GM12878 (cell line): ENCODE data around the gene DLG2.

ENCODE experiments used
- ASH2L ChIP-seq: fragments of 300-600, 200-600 bp; sonication (generic); IDR thresholded peaks from 2 replicates; pipeline ENCODE4 v1.6.1; 2017; ENCODE audit warnings: low read depth, mild to moderate bottlenecking, borderline replicate concordance
- ATF7 ChIP-seq: fragments of 450-650 bp; IDR thresholded peaks from 2 replicates; pipeline ENCODE4 v1.6.1; 2016; ENCODE audit warnings: low read depth, mild to moderate bottlenecking
- EGR1 ChIP-seq, 2 experiments: IDR thresholded peaks; 1 replicate in 1 of 2; 2 replicates in 1 of 2; pipeline ENCODE4 v1.6.1; 2011 to 2012; ENCODE audit warnings: low read depth in 2 of 2, low read length in 2 of 2, borderline replicate concordance in 1 of 2, mild to moderate bottlenecking in 1 of 2, moderate library complexity in 1 of 2
- NBN ChIP-seq: fragments of 450-650 bp; IDR thresholded peaks from 2 replicates; pipeline ENCODE4 v1.6.1; 2016
- POLR2AphosphoS2 ChIP-seq: IDR thresholded peaks from 2 replicates; pipeline ENCODE4 v1.6.1; 2011; ENCODE audit warnings: low read depth, mild to moderate bottlenecking, low read length, improper control_type of control experiment, moderate library complexity
- RBBP5 ChIP-seq: fragments of 200-600 bp; sonication (generic); conservative IDR thresholded peaks from 2 replicates; pipeline ENCODE4 v1.6.1; 2016
- SRF ChIP-seq, 2 experiments: IDR thresholded peaks; 2 replicates each; pipeline ENCODE4 v1.6.1; 2011; ENCODE audit warnings: low read depth in 2 of 2, low read length in 2 of 2, mild to moderate bottlenecking in 1 of 2, moderate library complexity in 1 of 2
- TAF1 ChIP-seq: IDR thresholded peaks from 2 replicates; pipeline ENCODE4 v1.6.1; 2011; ENCODE audit warnings: mild to moderate bottlenecking, low read depth, low read length, borderline replicate concordance
- ZNF24 ChIP-seq: fragments of 450-650 bp; IDR thresholded peaks from 2 replicates; pipeline ENCODE4 v1.6.1; 2017; ENCODE audit warnings: antibody characterized with exemption, mild to moderate bottlenecking
- TF ChIP-seq, protein P1 (sequence below): fragments of 450-650 bp; IDR thresholded peaks from 2 replicates; pipeline ENCODE4 v1.6.1; 2014; ENCODE audit warnings: mild to moderate bottlenecking
- TF ChIP-seq, protein P2 (sequence below): IDR thresholded peaks from 2 replicates; pipeline ENCODE4 v1.6.1; 2012; ENCODE audit warnings: low read depth, low read length, improper control_type of control experiment
- TF ChIP-seq, protein P3 (sequence below), 3 experiments: IDR thresholded peaks in 2 of 3; conservative IDR thresholded peaks in 1 of 3; 2 replicates each; pipeline ENCODE4 v1.5.1; 2011; ENCODE audit warnings: low read depth in 3 of 3, low read length in 3 of 3, mild to moderate bottlenecking in 3 of 3, control low read depth in 2 of 3, moderate library complexity in 2 of 3, inconsistent platforms in 1 of 3, mixed read lengths in 1 of 3; ENCODE audit not compliant: control insufficient read depth in 2 of 3, insufficient read depth in 1 of 3; ENCODE audit errors: extremely low read depth in 1 of 3

DNA sequence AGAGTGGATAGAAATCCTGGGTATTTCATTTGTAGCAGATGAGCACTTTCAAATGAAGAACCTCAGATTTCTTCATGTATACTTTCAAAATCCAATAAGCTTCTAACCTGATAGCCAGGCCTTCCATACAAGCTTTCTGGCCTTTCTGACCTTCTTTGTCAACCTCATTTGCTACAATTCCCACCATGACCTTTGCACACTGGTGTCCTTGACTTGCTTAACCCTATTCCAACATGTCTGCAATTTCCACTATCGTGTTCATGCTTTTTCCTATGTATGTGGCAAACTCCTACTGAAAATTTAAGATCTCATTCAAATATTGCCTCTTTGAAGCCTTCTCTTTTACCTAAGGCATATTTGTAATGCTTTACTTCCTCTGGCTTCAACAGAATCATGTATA, 2098.9 kb downstream of the DLG2 start:
- TF ChIP-seq ASH2L = no peak
- TF ChIP-seq SRF (IDR thresholded peaks at IDR 0.05; ENCODE audit: low read depth in 2 of 2, low read length in 2 of 2) = no peak
- TF ChIP-seq, protein P1, sequence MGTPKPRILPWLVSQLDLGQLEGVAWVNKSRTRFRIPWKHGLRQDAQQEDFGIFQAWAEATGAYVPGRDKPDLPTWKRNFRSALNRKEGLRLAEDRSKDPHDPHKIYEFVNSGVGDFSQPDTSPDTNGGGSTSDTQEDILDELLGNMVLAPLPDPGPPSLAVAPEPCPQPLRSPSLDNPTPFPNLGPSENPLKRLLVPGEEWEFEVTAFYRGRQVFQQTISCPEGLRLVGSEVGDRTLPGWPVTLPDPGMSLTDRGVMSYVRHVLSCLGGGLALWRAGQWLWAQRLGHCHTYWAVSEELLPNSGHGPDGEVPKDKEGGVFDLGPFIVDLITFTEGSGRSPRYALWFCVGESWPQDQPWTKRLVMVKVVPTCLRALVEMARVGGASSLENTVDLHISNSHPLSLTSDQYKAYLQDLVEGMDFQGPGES = no peak
- no peak for TF ChIP-seq RBBP5
- TF ChIP-seq EGR1 (IDR thresholded peaks at IDR 0.05; ENCODE audit: borderline replicate concordance in 1 of 2, low read depth in 2 of 2, low read length in 2 of 2) = no peak
- TF ChIP-seq, protein P2, sequence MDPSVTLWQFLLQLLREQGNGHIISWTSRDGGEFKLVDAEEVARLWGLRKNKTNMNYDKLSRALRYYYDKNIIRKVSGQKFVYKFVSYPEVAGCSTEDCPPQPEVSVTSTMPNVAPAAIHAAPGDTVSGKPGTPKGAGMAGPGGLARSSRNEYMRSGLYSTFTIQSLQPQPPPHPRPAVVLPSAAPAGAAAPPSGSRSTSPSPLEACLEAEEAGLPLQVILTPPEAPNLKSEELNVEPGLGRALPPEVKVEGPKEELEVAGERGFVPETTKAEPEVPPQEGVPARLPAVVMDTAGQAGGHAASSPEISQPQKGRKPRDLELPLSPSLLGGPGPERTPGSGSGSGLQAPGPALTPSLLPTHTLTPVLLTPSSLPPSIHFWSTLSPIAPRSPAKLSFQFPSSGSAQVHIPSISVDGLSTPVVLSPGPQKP = no peak
- no peak for TF ChIP-seq POLR2AphosphoS2
- TF ChIP-seq, protein P3, sequence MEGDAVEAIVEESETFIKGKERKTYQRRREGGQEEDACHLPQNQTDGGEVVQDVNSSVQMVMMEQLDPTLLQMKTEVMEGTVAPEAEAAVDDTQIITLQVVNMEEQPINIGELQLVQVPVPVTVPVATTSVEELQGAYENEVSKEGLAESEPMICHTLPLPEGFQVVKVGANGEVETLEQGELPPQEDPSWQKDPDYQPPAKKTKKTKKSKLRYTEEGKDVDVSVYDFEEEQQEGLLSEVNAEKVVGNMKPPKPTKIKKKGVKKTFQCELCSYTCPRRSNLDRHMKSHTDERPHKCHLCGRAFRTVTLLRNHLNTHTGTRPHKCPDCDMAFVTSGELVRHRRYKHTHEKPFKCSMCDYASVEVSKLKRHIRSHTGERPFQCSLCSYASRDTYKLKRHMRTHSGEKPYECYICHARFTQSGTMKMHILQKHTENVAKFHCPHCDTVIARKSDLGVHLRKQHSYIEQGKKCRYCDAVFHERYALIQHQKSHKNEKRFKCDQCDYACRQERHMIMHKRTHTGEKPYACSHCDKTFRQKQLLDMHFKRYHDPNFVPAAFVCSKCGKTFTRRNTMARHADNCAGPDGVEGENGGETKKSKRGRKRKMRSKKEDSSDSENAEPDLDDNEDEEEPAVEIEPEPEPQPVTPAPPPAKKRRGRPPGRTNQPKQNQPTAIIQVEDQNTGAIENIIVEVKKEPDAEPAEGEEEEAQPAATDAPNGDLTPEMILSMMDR (IDR thresholded peaks at IDR 0.05 in 2 of 3, conservative IDR thresholded peaks at IDR 0.05 in 1 of 3; ENCODE audit: control insufficient read depth in 2 of 3, extremely low read depth in 1 of 3, insufficient read depth in 1 of 3, low read depth in 3 of 3, low read length in 3 of 3) = no peak
- no peak for TF ChIP-seq ATF7
- no peak for TF ChIP-seq ZNF24
- no peak for TF ChIP-seq NBN
- TF ChIP-seq TAF1 = no peak
